GM10266 (cell line): ENCODE results near the gene ANO6.

Experiments used
- DNase-seq: peaks from one replicate; pipeline ENCODE4 v3.0.0; 2012; ENCODE audit errors: extremely low spot score
- CTCF ChIP-seq: IDR thresholded peaks from 2 replicates; pipeline ENCODE4 v1.5.1; 2012; ENCODE audit warnings: mild to moderate bottlenecking, low read depth; ENCODE audit not compliant: control insufficient read depth, insufficient read depth; ENCODE audit errors: missing control alignments

Gene ANO6

GRCh38 chr12:45329238-45329637 lies 113.3 kb downstream of the ANO6 start:
- DNase-seq, result no peak

DNA sequence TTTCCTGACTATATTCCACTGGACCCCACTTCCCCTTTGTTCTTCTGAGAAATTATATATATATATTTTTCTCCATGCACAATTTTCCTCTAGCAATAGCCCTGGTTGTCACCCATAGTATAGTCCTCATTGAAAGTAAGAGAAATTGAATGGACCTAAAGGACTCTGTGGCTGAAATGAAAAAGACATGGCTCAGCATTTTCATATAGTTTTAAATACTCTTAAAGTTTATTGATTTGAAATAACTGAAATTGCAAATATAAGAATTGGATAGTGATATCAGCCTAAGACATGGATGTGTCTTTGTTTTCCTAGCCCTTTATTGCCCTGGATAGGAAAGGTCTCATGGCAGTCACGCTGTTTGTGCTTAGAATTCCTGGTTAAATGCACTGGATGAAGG lies 113.8 kb downstream of the ANO6 start:
- no peak for DNase-seq
- no peak for TF ChIP-seq CTCF

More at GRCh38 chr12:45329238-45329637, 113.3 kb downstream of the ANO6 start:
- no peak for TF ChIP-seq CTCF

- no peak for TF ChIP-seq CTCF
- DNase-seq, result no peak
These were observed 115.7 kb downstream of the ANO6 start for GRCh38 chr12:45331552-45331951.

- no peak for DNase-seq
- TF ChIP-seq CTCF, result no peak
These were observed 118.5 kb downstream of the ANO6 start for GRCh38 chr12:45334396-45334795.

GRCh38 chr12:45336331-45336730 lies 120.4 kb downstream of the ANO6 start:
- no peak for TF ChIP-seq CTCF
- DNase-seq, result no peak

GRCh38 chr12:45336762-45337596 lies 121.1 kb downstream of the ANO6 start:
- no peak for TF ChIP-seq CTCF
- no peak for DNase-seq

- no peak for TF ChIP-seq CTCF
- no peak for DNase-seq
These were observed 121.9 kb downstream of the ANO6 start for GRCh38 chr12:45337835-45338234.
